Esophagus mucosa (tissue), 1 donor: ENCODE measurements around the gene MIA2. TPM values are rescaled to one million over a fixed set of nuclear protein-coding genes. Genes with fewer than 3 reads are reported as not detected.

ENCODE experiments used
- total RNA-seq: library from RNA; stranded (reverse); gene quantifications from one replicate; pipeline ENCODE4 v1.2.4, GENCODE V29; 2023
- donor health status: DM: yes; HTN: yes; CAD: no.

MIA2 gene
- total RNA-seq, 1 donor from 2014 or later = 45.1 TPM

Other genes with a start within 250 kb of the MIA2 start
- gene SEC23A, start 130.7 kb upstream of the MIA2 start, total RNA-seq = 23.3 TPM
- 10.7 TPM for gene GEMIN2, start 119.6 kb upstream of the MIA2 start, total RNA-seq
- 24.3 TPM for gene TRAPPC6B, start 63.6 kb upstream of the MIA2 start, total RNA-seq
- gene PNN, start 58.7 kb upstream of the MIA2 start, total RNA-seq = 24.3 TPM
- 4.1 TPM for gene FBXO33, start 198.5 kb downstream of the MIA2 start, total RNA-seq